Measurements from ENCODE around the gene NPTX1. TPM values are rescaled to one million over a fixed set of nuclear protein-coding genes. Genes with fewer than 3 reads are reported as not detected.

Gene NPTX1
- total RNA-seq, 1 donor from 2014 or later, result 0.99 TPM

GRCh38 chr17:80446645-80447405 is 29.6 kb downstream of the NPTX1 start:
- no peak for DNase-seq (ENCODE audit: extremely low read depth, low read depth, low spot score)

- no peak for DNase-seq (ENCODE audit: extremely low read depth, low read depth, low spot score)
Measured at GRCh38 chr17:80445726-80446110, 30.7 kb downstream of the NPTX1 start.

- no peak for DNase-seq (ENCODE audit: extremely low read depth, low read depth, low spot score)
Measured at GRCh38 chr17:80445007-80445725, 31.2 kb downstream of the NPTX1 start.

GRCh38 chr17:80444644-80444979 is 31.8 kb downstream of the NPTX1 start:
- no peak for DNase-seq (ENCODE audit: extremely low read depth, low read depth, low spot score)

- no peak for DNase-seq (ENCODE audit: extremely low read depth, low read depth, low spot score)
Measured at GRCh38 chr17:80443916-80444643, 32.3 kb downstream of the NPTX1 start.

GRCh38 chr17:80443498-80443897 is 32.9 kb downstream of the NPTX1 start:
- no peak for DNase-seq (ENCODE audit: extremely low read depth, low read depth, low spot score)

- no peak for DNase-seq (ENCODE audit: extremely low read depth, low read depth, low spot score)
Measured at GRCh38 chr17:80442764-80443163, 33.6 kb downstream of the NPTX1 start.

- no peak for DNase-seq (ENCODE audit: extremely low read depth, low read depth, low spot score)
Measured at GRCh38 chr17:80442323-80442659, 34.1 kb downstream of the NPTX1 start.

GRCh38 chr17:80441598-80442322 is 34.6 kb downstream of the NPTX1 start:
- DNase-seq (ENCODE audit: extremely low read depth, low read depth, low spot score), result no peak

- DNase-seq (ENCODE audit: extremely low read depth, low read depth, low spot score), result no peak
Measured at GRCh38 chr17:80441133-80441578, 35.3 kb downstream of the NPTX1 start.

GRCh38 chr17:80439499-80439898 is 36.9 kb downstream of the NPTX1 start:
- DNase-seq (ENCODE audit: extremely low read depth, low read depth, low spot score), result no peak

GRCh38 chr17:80438806-80439205 is 37.6 kb downstream of the NPTX1 start:
- no peak for DNase-seq (ENCODE audit: extremely low read depth, low read depth, low spot score)

GRCh38 chr17:80437532-80437931 is 38.9 kb downstream of the NPTX1 start:
- no peak for DNase-seq (ENCODE audit: extremely low read depth, low read depth, low spot score)

- no peak for DNase-seq (ENCODE audit: extremely low read depth, low read depth, low spot score)
Measured at GRCh38 chr17:80433916-80434666, 42.3 kb downstream of the NPTX1 start.

- DNase-seq (ENCODE audit: extremely low read depth, low read depth, low spot score), result no peak
Measured at GRCh38 chr17:80432961-80433550, 43.4 kb downstream of the NPTX1 start.

GRCh38 chr17:80432350-80432955 is 44.0 kb downstream of the NPTX1 start:
- DNase-seq (ENCODE audit: extremely low read depth, low read depth, low spot score), result no peak

GRCh38 chr17:80431246-80432195 is 44.9 kb downstream of the NPTX1 start:
- DNase-seq (ENCODE audit: extremely low read depth, low read depth, low spot score), result no peak

GRCh38 chr17:80430446-80431245 is 45.8 kb downstream of the NPTX1 start:
- DNase-seq (ENCODE audit: extremely low read depth, low read depth, low spot score), result no peak
